Fibroblast of lung (primary cell): ENCODE measurements around the gene SLC22A6.

Experiments
- EZH2 ChIP-seq: IDR thresholded peaks from 2 replicates; pipeline ENCODE4 v1.5.1; 2012; ENCODE audit warnings: low read length, control low read depth, mild to moderate bottlenecking; ENCODE audit errors: missing control alignments
- TF ChIP-seq, protein P1 (sequence below), 2 donors: IDR thresholded peaks in 1 of 2; conservative IDR thresholded peaks in 1 of 2; 1 replicate in 1 of 2; 2 replicates in 1 of 2; pipeline ENCODE4 v1.5.1; 2011 to 2012; ENCODE audit warnings: low read length in 2 of 2, control low read depth in 1 of 2, inconsistent platforms in 1 of 2, low read depth in 1 of 2, mild to moderate bottlenecking in 1 of 2

DNA sequence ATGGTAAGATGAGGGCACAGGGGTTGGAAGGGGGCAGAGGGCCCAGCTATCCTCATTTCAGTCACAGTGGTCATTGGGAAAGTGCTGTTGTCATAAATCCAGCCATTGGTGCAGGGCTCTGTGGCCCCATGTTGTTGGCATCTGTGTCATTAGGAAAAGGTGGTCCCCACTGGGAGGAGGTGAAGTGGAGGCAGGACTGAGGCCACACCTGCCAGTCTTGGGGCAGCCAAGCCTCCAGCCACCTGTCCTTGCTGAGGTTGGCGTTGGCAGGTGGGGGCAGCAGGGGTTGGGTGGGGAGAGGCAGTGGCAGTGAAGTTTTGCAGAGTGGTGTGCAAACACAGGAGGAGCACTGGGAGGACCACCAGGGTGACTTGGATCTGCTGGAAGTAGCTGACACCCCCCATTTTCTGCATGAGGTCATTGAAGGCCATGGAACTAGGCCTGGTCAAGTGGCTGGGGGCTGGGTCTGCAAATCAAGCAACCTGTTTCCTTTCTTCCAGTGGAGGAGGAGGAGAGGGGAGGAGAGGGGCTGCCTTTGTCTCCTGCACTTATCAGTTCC, 25.3 kb downstream of the SLC22A6 start:
- TF ChIP-seq, protein P1, sequence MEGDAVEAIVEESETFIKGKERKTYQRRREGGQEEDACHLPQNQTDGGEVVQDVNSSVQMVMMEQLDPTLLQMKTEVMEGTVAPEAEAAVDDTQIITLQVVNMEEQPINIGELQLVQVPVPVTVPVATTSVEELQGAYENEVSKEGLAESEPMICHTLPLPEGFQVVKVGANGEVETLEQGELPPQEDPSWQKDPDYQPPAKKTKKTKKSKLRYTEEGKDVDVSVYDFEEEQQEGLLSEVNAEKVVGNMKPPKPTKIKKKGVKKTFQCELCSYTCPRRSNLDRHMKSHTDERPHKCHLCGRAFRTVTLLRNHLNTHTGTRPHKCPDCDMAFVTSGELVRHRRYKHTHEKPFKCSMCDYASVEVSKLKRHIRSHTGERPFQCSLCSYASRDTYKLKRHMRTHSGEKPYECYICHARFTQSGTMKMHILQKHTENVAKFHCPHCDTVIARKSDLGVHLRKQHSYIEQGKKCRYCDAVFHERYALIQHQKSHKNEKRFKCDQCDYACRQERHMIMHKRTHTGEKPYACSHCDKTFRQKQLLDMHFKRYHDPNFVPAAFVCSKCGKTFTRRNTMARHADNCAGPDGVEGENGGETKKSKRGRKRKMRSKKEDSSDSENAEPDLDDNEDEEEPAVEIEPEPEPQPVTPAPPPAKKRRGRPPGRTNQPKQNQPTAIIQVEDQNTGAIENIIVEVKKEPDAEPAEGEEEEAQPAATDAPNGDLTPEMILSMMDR (conservative IDR thresholded peaks at IDR 0.05 in 1 of 2, IDR thresholded peaks at IDR 0.05 in 1 of 2; ENCODE audit: low read depth in 1 of 2, low read length in 2 of 2): no peak
- TF ChIP-seq EZH2: no peak
